Testis (tissue), 2 donors: Measurements from ENCODE around the gene ANO7.

ENCODE experiments used
- POLR2A ChIP-seq: fragments of 450-650 bp; IDR thresholded peaks from one replicate; pipeline ENCODE4 v1.6.1; 2017; ENCODE audit warnings: antibody characterized with exemption, mild to moderate bottlenecking, moderate library complexity
- TF ChIP-seq, protein P1 (sequence below), 3 experiments: fragments of 450-650 bp in 2 of 3; fragments of 200-600 bp in 1 of 3; sonication (generic) in 1 of 3; IDR thresholded peaks; one replicate each; pipeline ENCODE4 v1.5.1; 2016 to 2019; ENCODE audit warnings: antibody characterized with exemption in 3 of 3, mild to moderate bottlenecking in 2 of 3, moderate library complexity in 1 of 3

DNA sequence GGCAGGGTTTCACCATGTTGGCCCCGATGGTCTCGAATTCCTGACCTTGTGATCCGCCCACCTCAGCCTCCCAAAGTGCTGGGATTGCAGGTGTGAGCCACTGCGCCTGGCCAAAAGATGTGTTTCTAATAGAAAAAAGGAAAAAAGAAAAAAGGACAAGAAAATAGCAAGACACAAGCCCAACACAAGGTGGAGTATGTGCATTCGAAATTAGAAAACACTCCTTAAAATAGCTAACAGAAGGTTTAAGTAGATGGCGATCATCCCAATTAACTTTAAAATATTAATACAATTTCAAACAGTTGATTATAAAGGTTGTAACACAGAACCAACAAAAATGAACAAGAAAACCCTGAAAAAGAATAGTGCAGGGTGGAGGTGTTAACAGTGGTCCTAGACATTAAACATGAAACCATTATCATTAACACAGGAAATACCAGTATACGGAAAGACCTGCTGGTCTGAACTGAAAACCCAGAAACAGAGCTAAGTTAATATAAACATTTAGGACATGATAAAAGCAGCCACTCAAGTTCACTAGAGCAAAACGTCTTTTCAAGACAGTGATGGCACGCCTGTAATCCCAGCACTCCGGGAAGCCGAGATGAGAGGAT is 69.0 kb downstream of the ANO7 start:
- TF ChIP-seq, protein P1, sequence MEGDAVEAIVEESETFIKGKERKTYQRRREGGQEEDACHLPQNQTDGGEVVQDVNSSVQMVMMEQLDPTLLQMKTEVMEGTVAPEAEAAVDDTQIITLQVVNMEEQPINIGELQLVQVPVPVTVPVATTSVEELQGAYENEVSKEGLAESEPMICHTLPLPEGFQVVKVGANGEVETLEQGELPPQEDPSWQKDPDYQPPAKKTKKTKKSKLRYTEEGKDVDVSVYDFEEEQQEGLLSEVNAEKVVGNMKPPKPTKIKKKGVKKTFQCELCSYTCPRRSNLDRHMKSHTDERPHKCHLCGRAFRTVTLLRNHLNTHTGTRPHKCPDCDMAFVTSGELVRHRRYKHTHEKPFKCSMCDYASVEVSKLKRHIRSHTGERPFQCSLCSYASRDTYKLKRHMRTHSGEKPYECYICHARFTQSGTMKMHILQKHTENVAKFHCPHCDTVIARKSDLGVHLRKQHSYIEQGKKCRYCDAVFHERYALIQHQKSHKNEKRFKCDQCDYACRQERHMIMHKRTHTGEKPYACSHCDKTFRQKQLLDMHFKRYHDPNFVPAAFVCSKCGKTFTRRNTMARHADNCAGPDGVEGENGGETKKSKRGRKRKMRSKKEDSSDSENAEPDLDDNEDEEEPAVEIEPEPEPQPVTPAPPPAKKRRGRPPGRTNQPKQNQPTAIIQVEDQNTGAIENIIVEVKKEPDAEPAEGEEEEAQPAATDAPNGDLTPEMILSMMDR (IDR thresholded peaks at IDR 0.05) = peak in 1 of 3 experiments; percentile 12
- TF ChIP-seq POLR2A = no peak
